ENCODE measurements around the gene USP28. TPM values are rescaled to one million over a fixed set of nuclear protein-coding genes. Genes with fewer than 3 reads are reported as not detected.

The USP28 gene
- total RNA-seq, 1 donor from 2014 or later, result 28.7 TPM

- DNase-seq (ENCODE audit: low spot score), result no peak
Observed at GRCh38 chr11:113876798-113877669, 1.7 kb upstream of the USP28 start.

DNA sequence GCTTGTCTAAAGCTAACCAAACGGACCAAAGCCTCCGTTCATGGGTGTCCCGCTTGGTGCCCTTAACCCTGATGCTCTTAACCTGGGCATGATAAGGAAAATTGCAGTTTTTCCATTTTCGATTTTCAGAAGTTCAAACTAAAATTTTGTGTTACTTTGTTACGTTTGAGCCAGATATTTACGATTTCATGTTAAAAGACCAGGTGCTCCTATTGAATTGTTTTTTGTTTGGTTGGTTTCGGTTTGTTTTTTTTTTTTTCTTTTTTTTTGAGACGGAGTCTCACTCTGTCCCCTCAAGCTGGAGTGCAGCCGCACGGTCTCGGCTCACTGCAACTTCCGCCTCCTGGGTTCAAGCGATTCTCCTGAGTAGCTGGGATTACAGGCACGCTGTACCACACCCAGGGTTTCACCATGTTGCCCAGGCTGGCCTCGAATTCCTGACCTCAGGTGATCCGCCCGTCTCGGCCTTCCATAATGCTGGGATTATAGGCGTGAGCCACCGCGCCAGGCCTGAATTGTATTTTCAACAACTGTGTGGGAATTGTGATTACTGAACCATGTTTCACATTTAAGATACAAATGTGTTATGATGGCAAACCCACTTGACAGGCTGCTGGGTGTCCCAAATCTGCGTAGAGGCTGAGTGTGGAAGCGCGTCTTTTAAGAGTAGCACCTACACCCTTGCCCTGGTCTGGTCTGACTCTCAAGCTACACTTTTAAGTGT, 864 bp upstream of the USP28 start:
- DNase-seq (ENCODE audit: low spot score), result no peak

DNA sequence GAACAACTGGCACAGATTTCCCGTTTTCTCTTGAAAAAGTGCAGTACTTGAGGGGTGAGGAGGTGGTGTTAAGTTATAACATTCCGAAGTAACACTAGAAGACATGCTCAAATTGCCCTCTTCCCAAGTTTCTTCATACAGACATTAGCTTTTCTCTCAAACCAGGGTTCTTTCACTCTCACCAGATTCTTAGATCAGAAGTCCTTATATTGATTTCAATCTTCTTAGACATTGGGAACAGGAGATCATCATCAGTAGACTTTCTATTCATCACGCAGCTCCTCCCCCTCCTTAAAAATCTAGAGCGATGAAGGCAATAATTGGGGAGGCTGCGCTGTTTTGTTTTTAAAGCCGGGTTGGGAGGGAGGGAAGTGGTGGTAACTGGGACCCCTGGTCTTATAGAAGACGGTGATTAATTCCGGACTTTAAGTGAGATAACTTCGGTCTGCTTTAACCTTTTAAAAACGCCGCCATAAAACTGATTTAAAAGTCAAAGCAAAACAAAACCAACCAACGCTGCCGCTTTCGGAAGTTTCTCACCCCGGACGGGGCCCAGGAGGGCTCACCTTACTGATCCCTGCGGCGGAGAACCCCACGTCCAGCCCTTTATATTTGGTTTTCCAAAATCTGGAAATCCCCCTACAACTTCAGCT, 665 bp downstream of the USP28 start:
- no peak for DNase-seq (ENCODE audit: low spot score)

DNA sequence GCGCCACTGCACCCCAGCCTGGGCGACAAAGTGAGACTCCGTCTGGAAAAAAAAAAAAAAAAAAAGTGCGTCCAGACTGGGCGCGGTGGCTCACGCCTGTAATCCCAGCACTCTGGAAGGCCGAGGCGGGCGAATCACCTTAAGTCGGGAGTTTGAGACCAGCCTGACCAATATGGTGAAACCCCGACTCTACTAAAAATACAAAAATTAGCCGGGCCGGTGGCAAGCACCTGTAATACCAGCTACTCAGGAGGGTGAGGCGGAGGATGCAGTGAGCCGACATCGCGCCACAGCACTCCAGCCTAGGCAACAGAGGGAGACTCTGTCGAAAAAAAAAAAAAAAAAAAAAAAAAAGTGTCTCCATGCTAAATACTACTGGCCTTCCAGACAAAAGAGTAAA, 1.3 kb downstream of the USP28 start:
- DNase-seq (ENCODE audit: low spot score), result no peak

GRCh38 chr11:113873236-113873626, 2.1 kb downstream of the USP28 start:
- DNase-seq (ENCODE audit: low spot score), result no peak

DNA sequence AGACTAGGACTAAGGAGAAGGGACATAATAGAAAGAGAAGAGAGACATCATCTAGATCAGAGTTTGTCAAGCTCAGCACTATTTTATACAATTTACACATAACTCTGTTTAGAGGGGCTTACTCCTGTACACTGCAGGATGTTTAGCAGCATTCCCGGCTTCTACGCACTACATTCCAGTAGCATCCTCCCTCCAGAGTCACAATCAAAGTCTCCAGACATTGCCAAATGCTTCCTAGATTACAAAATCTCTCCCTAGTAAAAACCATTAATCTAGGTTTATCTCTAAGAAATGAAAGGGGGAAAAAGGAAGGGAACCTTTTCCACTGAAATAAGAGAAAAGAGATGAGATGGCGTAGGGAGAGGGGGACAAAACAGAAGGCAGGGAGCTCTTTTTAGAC, 4.0 kb downstream of the USP28 start:
- DNase-seq (ENCODE audit: low spot score), result no peak

DNA sequence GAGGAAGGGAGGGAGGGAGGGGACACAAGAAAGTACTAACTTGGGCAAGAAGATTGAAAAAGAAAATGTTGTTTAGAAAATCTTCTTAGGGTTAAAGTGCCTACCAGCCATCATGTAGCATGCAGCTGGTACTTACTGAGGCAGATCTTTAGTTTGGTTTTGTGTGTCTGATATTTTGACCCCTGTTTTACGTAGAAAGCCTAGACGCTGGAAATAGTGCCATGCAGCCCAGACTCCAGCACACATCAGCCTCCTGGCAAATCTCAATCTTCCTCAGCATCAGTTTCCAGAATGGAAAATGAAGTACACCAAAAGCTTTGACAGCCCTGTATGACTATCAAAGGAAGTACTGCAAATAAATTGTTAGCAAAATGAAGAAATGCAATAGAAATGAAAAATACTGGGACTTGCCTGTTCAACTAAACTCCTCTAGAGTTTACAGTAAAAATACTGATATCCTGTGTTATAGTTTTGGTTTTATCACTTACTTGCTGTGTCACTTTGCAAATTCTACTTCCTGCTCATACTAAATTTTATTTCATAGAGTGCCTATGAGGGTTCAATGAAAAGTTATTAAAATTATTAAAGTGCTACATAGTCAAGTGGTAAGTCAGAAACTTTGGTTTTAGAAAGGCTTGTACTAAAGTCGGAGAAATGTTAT, 7.4 kb downstream of the USP28 start:
- DNase-seq (ENCODE audit: low spot score), result no peak

DNA sequence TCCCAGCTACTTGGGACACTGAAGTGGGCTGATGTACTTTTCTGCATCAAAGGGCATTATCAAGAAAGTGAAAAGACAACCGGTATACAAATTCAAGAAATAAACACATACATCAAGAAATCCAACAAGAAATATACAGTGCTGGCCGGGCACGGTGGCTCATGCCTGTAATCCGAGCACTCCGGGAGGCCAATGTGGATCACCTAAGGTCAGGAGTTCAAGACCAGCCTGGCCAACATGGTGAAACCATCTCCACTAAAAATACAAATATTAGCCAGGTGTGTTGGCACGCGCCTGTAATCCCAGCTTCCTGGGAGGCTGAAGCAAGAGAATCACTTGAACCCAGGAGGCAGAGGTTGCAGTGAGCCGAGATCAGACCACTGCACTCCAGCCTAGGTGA, 9.5 kb downstream of the USP28 start:
- no peak for DNase-seq (ENCODE audit: low spot score)

DNA sequence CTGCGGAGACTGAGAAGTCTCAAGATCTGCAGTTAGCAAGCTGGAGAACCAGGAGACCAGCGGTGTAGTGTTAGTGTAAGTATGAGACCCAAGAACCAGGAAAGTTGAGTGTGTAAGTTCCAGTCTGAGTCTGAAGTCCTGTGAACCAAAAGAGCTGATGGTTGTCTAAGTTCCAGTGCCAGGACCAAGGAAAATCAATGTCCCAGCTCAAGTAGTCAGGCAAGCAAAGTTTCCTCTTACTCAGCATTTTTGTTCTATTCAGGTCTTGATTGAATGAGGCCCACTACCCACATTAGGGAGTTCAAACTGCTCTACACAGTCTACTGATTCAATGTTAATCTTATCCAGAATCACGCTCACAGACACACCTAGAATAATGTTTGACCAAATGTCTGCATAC, 11.0 kb downstream of the USP28 start:
- DNase-seq (ENCODE audit: low spot score), result no peak

DNA sequence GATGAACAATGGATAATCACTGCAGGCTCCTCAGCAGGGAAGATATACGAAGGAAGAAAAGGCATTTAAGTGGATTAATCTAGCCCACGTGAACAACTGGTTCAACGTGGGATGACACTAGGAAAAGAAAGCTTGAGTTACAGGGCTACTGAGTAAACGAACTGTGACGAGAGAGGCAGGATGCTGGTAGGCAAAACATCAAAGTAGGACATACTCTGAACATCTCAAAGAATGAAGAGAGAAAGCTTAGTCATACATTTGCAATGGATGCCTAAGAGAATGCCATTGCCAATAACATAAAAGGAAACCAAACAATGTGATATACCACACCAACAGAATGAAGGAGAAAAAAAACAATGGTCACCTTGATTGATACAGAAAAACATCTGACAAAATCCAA, 12.9 kb downstream of the USP28 start:
- no peak for DNase-seq (ENCODE audit: low spot score)

DNA sequence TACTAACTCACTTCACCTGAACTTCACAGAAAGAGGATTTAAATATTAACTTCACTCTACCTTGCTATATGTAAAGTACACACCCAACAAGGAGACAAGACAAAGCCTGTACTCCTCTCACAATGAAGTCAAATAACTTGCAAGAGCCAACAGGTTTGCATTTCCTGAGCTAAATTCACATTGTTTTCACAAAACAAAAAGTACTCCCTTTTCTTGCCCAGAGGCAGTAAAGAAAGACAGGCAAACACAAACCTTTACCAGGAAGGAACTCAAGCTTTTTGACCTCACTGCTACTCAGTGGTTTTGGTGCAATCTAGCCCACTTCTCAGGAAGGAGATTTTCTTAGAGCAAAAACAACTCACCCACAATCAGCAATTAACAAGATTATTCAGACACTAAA, 15.7 kb downstream of the USP28 start:
- no peak for DNase-seq (ENCODE audit: low spot score)

DNA sequence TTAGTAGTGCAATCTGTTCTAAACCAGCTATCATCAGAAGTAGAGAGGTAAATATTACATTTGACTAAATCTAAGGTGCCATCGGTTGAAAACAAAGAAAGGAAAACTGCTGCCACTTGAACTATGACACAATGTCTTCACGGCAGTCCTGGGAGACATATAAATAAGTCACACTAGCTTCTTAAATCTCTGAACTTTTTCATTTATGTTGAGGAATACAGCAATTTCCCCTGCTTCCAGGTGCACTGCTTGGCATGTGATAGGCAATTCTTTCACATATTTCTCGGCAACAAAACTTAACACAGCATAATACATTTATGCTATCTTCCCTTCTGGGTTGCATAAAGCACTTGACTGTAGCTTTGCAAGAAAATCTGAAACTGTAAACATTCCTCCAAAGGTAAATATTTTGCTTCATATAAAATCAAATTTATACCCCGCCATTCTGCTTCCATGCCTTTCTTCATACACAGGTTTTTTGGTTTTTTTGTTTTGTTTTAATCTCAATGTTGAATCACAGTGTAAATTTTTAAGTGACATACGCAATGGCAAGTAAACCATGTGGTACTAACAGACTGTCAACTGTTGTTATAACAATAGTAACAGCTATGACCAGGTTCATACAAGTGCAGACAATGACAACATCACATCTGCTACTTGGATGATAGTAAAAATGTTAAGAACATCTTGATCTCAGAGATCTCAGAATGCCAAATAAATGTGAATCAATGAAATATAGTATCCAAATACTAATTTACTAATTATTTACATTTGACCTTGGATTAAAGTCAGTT, 18.2 kb downstream of the USP28 start:
- no peak for DNase-seq (ENCODE audit: low spot score)

- no peak for DNase-seq (ENCODE audit: low spot score)
Observed at GRCh38 chr11:113855803-113856202, 19.6 kb downstream of the USP28 start.

DNA sequence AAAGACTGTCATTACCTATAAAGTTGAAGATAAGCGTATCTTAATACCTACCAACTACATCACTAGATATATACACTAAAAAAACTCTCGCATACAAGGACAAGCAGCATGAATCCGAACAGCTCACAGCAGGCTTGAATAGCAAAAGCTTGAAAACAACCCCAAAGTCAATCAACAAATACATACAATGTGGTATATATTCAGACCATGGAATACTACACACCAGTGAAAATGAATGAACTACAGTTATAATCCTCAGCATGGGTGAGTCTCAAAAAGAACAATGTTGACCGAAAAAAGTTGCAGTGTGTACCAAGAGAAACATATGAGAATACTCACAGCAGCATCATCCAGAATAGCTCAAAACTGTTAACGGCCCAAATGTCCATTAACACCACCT, 25.2 kb downstream of the USP28 start:
- DNase-seq (ENCODE audit: low spot score), result no peak

GRCh38 chr11:113849713-113850112, 25.7 kb downstream of the USP28 start:
- no peak for DNase-seq (ENCODE audit: low spot score)

DNA sequence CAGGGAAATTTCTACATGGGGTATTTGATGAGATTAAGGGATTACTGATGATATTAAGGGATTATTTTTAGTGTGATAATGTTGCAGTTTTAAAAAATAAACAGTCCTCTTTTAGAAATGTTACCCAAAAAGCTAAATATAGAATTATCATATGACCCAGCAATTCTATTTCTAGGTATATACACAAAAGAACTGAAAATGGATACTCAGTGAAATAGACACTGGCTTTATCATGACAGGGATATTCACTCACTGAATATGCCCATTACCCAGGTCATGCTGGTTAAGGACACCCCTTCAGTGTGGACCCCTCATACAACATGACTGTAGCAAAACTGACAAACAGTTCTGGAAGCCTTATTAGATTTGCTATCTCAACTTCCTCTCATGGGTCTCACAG, 27.8 kb downstream of the USP28 start:
- DNase-seq (ENCODE audit: low spot score), result no peak

DNA sequence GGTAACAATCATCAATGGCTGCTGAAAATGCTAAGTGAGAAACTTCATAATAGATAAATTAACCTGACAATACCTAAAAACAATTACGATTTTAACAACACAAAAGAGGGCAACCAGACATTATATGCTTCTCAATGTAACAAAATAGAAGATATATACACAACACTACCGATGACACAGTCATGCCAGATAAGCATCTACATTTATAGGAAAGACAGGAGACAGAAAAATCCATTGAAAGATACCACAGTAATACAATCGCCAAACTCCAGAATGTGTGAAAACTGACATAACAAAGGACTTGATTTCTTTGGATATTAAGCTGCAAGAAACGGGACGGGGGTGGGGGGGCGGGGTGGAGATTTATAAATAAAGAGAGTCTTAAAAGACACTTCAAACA, 28.3 kb downstream of the USP28 start:
- DNase-seq (ENCODE audit: low spot score), result no peak

- no peak for DNase-seq (ENCODE audit: low spot score)
Observed at GRCh38 chr11:113841691-113842090, 33.7 kb downstream of the USP28 start.

GRCh38 chr11:113840932-113841664, 34.3 kb downstream of the USP28 start:
- DNase-seq (ENCODE audit: low spot score), result no peak

- no peak for DNase-seq (ENCODE audit: low spot score)
Observed at GRCh38 chr11:113839842-113840241, 35.5 kb downstream of the USP28 start.

DNA sequence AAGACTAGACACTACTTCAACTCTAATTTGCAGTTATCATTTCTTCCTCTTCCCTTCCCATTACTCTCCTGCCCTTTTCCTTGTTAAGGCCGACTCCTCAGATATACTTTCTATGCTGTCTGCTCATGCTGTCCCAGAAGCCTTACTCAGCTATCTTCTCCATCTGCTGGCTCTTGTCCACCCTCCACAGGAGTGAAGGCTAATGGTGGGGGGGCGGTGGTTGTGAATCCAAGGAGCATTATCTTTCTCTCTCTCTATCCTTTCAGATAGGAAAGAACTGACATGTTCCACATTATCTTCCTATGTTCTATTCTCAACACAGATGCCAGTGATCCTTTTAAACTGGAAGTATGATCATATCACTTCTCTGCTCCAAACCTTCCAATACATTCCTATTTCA, 37.4 kb downstream of the USP28 start:
- DNase-seq (ENCODE audit: low spot score), result no peak

Data from ureter (tissue), 1 donor.